ENCODE results near the gene ACACA. TPM values are rescaled to one million over a fixed set of nuclear protein-coding genes. Genes with fewer than 3 reads are reported as not detected.

ACACA gene
- total RNA-seq, 4 donors from 2014 or later: 40.5 to 64.1 (median 51.8) TPM

DNA sequence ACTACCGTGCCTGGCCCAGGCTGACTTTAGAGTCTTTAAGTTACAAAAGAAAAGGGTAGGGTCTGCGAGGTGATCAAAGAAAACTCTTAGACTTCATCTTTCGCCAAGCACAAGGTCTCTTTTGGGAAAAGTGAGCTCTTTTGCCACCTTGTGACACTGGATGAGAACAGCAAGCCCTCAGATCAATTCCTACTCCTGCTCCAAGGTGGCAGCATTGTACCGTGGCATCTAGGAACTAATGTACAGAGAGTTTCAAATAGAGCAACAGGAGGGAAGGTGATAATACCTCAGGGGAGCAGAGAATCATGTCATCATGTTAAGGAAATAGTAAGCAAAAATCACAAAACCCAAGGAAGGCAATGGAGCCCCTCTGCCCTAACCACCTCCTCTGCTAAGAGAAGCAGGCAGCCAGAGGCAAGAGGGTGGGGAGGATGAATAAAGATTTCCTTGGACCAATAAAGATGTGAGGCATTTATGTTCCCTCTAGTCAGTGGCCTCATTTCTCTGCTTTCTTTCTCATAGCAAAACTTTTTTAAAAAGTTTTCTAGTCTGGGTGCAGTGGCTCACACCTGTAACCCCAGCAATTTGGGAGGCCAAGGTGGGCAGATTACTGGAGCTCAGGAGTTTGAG lies 33.0 kb downstream of the ACACA start:
- H3K27ac ChIP-seq: no peak overlapping the region
- H3K36me3 ChIP-seq: no peaks in the 10 kb centered on the region
- H3K4me1 ChIP-seq: peaks cover 0 to 7% (median 0%) of the 10 kb centered on the region in 3 donors
- H3K27me3 ChIP-seq: no peaks in the 10 kb centered on the region
- ATAC-seq: peak; percentile 84
- no peak for TF ChIP-seq EP300 (IDR thresholded peaks at IDR 0.05)
- TF ChIP-seq POLR2AphosphoS5 (IDR thresholded peaks at IDR 0.05): no peak
- TF ChIP-seq, protein P1, sequence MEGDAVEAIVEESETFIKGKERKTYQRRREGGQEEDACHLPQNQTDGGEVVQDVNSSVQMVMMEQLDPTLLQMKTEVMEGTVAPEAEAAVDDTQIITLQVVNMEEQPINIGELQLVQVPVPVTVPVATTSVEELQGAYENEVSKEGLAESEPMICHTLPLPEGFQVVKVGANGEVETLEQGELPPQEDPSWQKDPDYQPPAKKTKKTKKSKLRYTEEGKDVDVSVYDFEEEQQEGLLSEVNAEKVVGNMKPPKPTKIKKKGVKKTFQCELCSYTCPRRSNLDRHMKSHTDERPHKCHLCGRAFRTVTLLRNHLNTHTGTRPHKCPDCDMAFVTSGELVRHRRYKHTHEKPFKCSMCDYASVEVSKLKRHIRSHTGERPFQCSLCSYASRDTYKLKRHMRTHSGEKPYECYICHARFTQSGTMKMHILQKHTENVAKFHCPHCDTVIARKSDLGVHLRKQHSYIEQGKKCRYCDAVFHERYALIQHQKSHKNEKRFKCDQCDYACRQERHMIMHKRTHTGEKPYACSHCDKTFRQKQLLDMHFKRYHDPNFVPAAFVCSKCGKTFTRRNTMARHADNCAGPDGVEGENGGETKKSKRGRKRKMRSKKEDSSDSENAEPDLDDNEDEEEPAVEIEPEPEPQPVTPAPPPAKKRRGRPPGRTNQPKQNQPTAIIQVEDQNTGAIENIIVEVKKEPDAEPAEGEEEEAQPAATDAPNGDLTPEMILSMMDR (IDR thresholded peaks at IDR 0.05): peak; percentile 92 to 97 (median 92)
- no peak for TF ChIP-seq POLR2A (IDR thresholded peaks at IDR 0.05)
- no peak overlapping the region for H3K4me3 ChIP-seq
- no peaks in the 10 kb centered on the region for H3K9me3 ChIP-seq
- 0 to 29% methylated on average over 2 to 3 of the region's 4 CpGs for whole genome bisulfite sequencing, 2 donors (ENCODE audit: low coverage in 1 of 2)

DNA sequence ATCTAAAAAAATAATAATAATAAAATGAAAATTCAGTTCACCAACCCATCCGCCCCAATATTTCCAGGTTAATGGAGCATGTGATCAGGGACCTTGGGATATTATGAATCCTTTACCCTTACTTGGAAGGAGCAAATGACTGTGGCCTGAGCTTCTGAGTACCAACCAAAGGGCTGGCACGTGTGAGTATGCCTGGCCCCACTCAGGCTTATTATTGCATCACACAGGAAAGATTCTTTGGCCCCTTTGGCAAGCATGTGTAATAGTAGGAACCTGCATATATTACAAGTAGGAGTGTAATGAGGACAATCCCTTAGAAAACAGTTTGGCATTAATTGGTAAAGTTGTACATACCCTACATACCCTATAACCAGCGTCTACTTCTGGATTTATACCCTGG lies 38.1 kb downstream of the ACACA start:
- H3K27me3 ChIP-seq: no peaks in the 10 kb centered on the region
- H3K36me3 ChIP-seq: peaks cover 0 to 3% of the 10 kb centered on the region in 2 donors
- TF ChIP-seq, protein P1 (IDR thresholded peaks at IDR 0.05): no peak
- TF ChIP-seq POLR2AphosphoS5 (IDR thresholded peaks at IDR 0.05) (no peak), POLR2A (IDR thresholded peaks at IDR 0.05) (no peak), EP300 (IDR thresholded peaks at IDR 0.05) (no peak)
- ATAC-seq: no peak
- no peaks in the 10 kb centered on the region for H3K9me3 ChIP-seq
- 80 to 94% methylated on average over 2 to 3 of the region's 3 CpGs for WGBS, 2 donors (ENCODE audit: low coverage in 1 of 2)
- peaks cover 0 to 4% (median 0%) of the 10 kb centered on the region in 3 donors for H3K4me1 ChIP-seq
- H3K27ac ChIP-seq: no peak overlapping the region
- H3K4me3 ChIP-seq: no peak overlapping the region

DNA sequence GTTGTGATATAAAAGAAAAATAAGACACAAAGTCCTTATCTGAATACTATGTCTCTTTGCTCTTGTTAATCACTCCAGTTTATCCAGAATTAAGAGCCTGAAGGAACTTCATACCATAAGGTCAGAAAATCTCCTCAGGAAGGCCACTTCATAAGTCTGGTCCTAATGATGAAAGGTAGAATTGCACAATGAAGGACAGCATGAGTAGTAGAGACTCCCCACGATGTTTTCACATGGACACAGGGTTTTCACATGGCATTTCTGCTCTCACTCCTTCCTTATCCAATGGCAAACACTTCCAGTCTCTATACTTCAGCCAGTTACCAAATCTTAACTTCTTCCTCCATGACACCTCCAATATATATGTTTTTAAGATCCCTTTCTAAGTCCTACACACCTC lies 41.0 kb downstream of the ACACA start:
- peaks cover 0 to 3% of the 10 kb centered on the region in 2 donors for H3K36me3 ChIP-seq
- WGBS, 2 donors (ENCODE audit: low coverage in 1 of 2): 85 to 86% methylated on average over 1 of the region's 1 CpG
- peaks cover 0 to under 1% (median 0%) of the 10 kb centered on the region in 3 donors for H3K4me1 ChIP-seq
- TF ChIP-seq, protein P1 (IDR thresholded peaks at IDR 0.05): no peak
- TF ChIP-seq EP300 (IDR thresholded peaks at IDR 0.05): no peak
- TF ChIP-seq POLR2AphosphoS5 (IDR thresholded peaks at IDR 0.05): no peak
- TF ChIP-seq POLR2A (IDR thresholded peaks at IDR 0.05): no peak
- no peaks in the 10 kb centered on the region for H3K9me3 ChIP-seq
- H3K4me3 ChIP-seq: no peak overlapping the region
- no peak overlapping the region for H3K27ac ChIP-seq
- ATAC-seq: no peak
- H3K27me3 ChIP-seq: no peaks in the 10 kb centered on the region

DNA sequence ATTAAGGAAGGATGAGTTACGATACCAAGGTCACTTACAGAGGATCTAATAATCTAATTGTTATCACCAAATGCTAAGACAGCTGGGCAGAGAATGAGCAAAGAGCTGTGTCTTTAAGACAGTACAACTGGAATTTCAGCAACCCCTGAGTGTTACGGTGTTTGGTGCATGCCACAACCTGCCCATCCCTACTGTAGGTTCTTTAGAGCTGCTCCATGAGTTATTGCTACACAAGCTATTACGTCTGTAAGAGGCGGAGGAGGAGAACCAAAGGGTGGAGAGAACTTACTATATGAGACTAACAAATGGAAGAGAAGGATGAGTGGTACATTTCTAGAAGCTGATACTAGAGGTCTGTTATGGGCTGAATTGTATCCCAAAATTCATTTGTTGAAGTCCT lies 45.1 kb downstream of the ACACA start:
- no peak for ATAC-seq
- H3K9me3 ChIP-seq: no peaks in the 10 kb centered on the region
- peaks cover 0 to 31% (median 7%) of the 10 kb centered on the region in 3 donors for H3K4me1 ChIP-seq
- no peaks in the 10 kb centered on the region for H3K27me3 ChIP-seq
- no peak overlapping the region for H3K27ac ChIP-seq
- peaks cover 0 to 1% of the 10 kb centered on the region in 2 donors for H3K36me3 ChIP-seq
- no peak for TF ChIP-seq POLR2AphosphoS5 (IDR thresholded peaks at IDR 0.05)
- TF ChIP-seq POLR2A (IDR thresholded peaks at IDR 0.05): no peak
- TF ChIP-seq, protein P1 (IDR thresholded peaks at IDR 0.05): no peak
- no peak for TF ChIP-seq EP300 (IDR thresholded peaks at IDR 0.05)
- 91 to 100% methylated on average over 2 to 4 of the region's 4 CpGs for WGBS, 2 donors (ENCODE audit: low coverage in 1 of 2)
- no peak overlapping the region for H3K4me3 ChIP-seq

DNA sequence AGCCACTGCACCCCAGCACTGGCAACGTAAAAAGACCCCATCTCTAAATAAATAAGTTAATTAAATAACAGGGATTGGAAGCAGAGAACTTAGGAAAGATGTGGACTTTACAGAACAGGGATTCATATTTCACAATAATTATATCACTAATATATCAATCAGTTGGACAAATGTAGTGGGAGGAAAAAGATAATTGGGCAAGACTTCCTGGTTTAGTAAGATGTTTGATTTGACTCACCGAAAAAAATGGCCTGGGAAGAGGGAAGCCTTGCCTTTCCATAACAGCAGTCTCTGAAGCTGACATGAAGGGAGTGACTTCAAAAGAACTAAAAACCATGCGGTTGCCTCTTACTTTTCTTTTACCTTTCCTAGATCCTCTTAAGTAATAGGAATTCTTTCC lies 46.0 kb downstream of the ACACA start:
- peak overlapping the region in 2 of 4 donors; percentile 91 to 93 for H3K27ac ChIP-seq
- H3K4me1 ChIP-seq: peaks cover 0 to 31% (median 7%) of the 10 kb centered on the region in 3 donors
- no peaks in the 10 kb centered on the region for H3K36me3 ChIP-seq
- H3K4me3 ChIP-seq: no peak overlapping the region
- H3K9me3 ChIP-seq: no peaks in the 10 kb centered on the region
- WGBS, 2 donors (ENCODE audit: low coverage in 1 of 2): 82 to 91% methylated on average over 2 to 3 of the region's 3 CpGs
- no peaks in the 10 kb centered on the region for H3K27me3 ChIP-seq
- no peak for ATAC-seq
- TF ChIP-seq POLR2AphosphoS5 (IDR thresholded peaks at IDR 0.05) (no peak), POLR2A (IDR thresholded peaks at IDR 0.05) (no peak), EP300 (IDR thresholded peaks at IDR 0.05) (no peak)
- TF ChIP-seq, protein P1 (IDR thresholded peaks at IDR 0.05): no peak
